ENCODE data around the gene PEPD.
"Not testable (repeated sequence)": the region's sequence is repeated elsewhere in the genome, so short reads cannot be mapped to it uniquely, and the experiment has no call there.

The PEPD gene

GRCh38 chr19:33521480-33522370 lies at the start of gene PEPD:
Gene PEPD (minus strand): TSS chr19:33521791. CDS start chr19:33521760, 31 bp downstream.
- Mint-ChIP-seq H3K27me3 (ENCODE audit: low read depth) (peaks cover 6% of the 10 kb centered on the region), H3K36me3 (ENCODE audit: low read depth) (no peaks in the 10 kb centered on the region), H3K27ac (peak within 1 kb of the TSS; percentile 28), H3K9me3 (no peaks in the 10 kb centered on the region), H3K4me1 (ENCODE audit: low read depth) (peaks cover 14% of the 10 kb centered on the region), H3K4me3 (peak within 1 kb of the TSS; percentile 78)

GRCh38 chr19:33569821-33570220 lies 48.2 kb upstream of the PEPD start:
- Mint-ChIP-seq H3K9me3 (peaks cover 10% of the 10 kb centered on the region), H3K4me3 (no peak overlapping the region), H3K4me1 (ENCODE audit: low read depth) (no peaks in the 10 kb centered on the region), H3K36me3 (ENCODE audit: low read depth) (no peaks in the 10 kb centered on the region), H3K27ac (no peak overlapping the region), H3K27me3 (ENCODE audit: low read depth) (peaks cover 11% of the 10 kb centered on the region)

- Mint-ChIP-seq H3K4me3 (no peak overlapping the region), H3K27ac (no peak overlapping the region), H3K36me3 (ENCODE audit: low read depth) (no peaks in the 10 kb centered on the region), H3K4me1 (ENCODE audit: low read depth) (no peaks in the 10 kb centered on the region), H3K9me3 (no peaks in the 10 kb centered on the region), H3K27me3 (ENCODE audit: low read depth) (peaks cover 11% of the 10 kb centered on the region)
These were observed 47.1 kb upstream of the PEPD start for GRCh38 chr19:33568706-33569105.

GRCh38 chr19:33564836-33565338 lies 43.3 kb upstream of the PEPD start:
- Mint-ChIP-seq H3K36me3 (ENCODE audit: low read depth) (no peaks in the 10 kb centered on the region), H3K27me3 (ENCODE audit: low read depth) (no peaks in the 10 kb centered on the region)

DNA sequence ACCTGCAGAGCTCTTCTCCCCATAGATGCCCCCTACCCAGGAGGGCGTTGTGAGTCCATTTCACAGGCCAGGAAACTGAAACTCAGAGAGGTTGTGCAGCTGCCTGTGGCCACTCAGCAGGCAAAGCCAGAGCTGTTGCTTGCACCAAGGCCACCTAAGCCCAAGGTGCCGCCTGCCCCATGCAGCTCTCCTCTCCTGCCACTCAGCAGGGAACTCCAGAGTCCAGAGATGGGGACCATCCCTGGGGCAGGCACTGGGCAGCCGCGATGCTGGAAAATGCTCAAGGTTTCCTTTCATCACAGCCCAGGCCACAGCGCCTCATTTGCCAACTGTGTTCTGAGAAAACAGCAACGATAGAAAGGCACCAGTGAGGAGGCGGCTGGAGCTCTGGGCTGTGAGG lies 41.0 kb upstream of the PEPD start:
- no peaks in the 10 kb centered on the region for H3K4me1 Mint-ChIP-seq (ENCODE audit: low read depth)
- no peaks in the 10 kb centered on the region for H3K27me3 Mint-ChIP-seq (ENCODE audit: low read depth)
- no peaks in the 10 kb centered on the region for H3K36me3 Mint-ChIP-seq (ENCODE audit: low read depth)
- no peak overlapping the region for H3K27ac Mint-ChIP-seq
- H3K9me3 Mint-ChIP-seq: no peaks in the 10 kb centered on the region
- H3K4me3 Mint-ChIP-seq: no peak overlapping the region

More at GRCh38 chr19:33564836-33565338, 43.3 kb upstream of the PEPD start:
- H3K4me3 Mint-ChIP-seq: no peak overlapping the region
- H3K27ac Mint-ChIP-seq: no peak overlapping the region
- no peaks in the 10 kb centered on the region for H3K9me3 Mint-ChIP-seq
- no peaks in the 10 kb centered on the region for H3K4me1 Mint-ChIP-seq (ENCODE audit: low read depth)

DNA sequence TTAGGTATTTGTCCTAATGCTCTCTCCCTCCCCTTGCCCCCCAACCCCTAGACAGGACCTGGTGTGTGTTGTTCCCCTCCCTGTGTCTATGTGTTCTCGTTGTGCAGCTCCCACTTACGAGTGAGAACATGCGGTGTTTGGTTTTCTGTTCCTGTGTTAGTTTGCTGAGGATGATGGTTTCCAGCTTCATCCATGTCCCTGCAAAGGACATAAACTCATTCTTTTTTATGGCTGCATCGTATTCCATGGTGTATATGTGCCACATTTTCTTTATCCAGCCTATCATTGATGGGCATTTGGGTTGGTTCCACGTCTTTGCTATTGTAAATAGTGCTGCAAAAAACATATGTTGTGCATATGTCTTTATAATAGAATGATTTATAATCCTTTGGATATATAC lies 40.1 kb upstream of the PEPD start:
- H3K27me3 Mint-ChIP-seq (ENCODE audit: low read depth); H3K4me1 Mint-ChIP-seq (ENCODE audit: low read depth); H3K9me3 Mint-ChIP-seq; H3K27ac Mint-ChIP-seq; H3K4me3 Mint-ChIP-seq; H3K36me3 Mint-ChIP-seq (ENCODE audit: low read depth): not testable (repeated sequence)

DNA sequence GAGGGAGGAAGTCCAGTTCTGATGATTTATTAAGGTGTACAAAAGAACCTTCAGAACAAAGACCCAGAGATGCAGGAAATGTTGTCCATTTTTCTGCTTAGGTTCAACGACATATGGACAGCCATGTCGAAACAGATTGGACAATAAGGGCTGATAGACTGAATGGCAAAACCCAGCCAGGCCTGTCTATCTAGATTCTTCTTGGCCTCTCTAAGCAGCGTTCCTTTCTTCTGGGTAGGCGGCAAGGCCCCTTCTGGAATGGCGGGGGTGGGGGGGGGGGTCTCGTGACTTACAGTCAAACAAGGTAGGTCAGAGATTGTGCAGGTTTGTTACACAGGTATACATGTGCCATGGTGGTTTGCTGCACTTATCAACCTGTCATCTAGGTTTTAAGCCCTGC lies 39.7 kb upstream of the PEPD start:
- Mint-ChIP-seq H3K27me3 (ENCODE audit: low read depth) (no peaks in the 10 kb centered on the region), H3K4me1 (ENCODE audit: low read depth) (no peaks in the 10 kb centered on the region)

GRCh38 chr19:33559996-33560395 lies 38.4 kb upstream of the PEPD start:
- Mint-ChIP-seq H3K27ac (no peak overlapping the region), H3K9me3 (no peaks in the 10 kb centered on the region), H3K27me3 (ENCODE audit: low read depth) (no peaks in the 10 kb centered on the region), H3K36me3 (ENCODE audit: low read depth) (no peaks in the 10 kb centered on the region), H3K4me3 (no peak overlapping the region), H3K4me1 (ENCODE audit: low read depth) (no peaks in the 10 kb centered on the region)

More for the DNA sequence above, 39.7 kb upstream of the PEPD start:
- Mint-ChIP-seq H3K27ac (no peak overlapping the region), H3K36me3 (ENCODE audit: low read depth) (no peaks in the 10 kb centered on the region), H3K4me3 (no peak overlapping the region), H3K9me3 (no peaks in the 10 kb centered on the region)

DNA sequence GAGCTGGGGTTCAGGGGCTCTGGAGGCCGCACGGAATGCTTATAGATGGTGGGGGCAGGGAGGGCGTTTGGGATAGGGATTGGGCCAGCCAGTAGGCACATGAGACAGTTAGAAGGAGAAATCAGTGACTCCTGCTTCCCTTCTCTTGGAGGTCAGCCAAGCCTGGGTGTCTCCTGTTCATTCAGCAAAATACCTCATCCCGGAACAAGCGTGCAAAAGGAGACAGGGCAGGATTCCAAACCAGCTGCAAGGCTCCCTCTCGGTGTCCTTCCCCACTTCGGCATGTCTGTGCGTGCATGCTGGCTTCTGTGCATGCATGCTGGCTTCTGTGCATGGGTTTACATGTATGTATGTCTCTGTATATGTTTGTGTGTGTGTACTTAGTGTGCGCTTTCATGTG lies 37.3 kb upstream of the PEPD start:
- no peak overlapping the region for H3K27ac Mint-ChIP-seq
- H3K4me3 Mint-ChIP-seq: no peak overlapping the region
- H3K4me1 Mint-ChIP-seq (ENCODE audit: low read depth): no peaks in the 10 kb centered on the region
- no peaks in the 10 kb centered on the region for H3K9me3 Mint-ChIP-seq
- no peaks in the 10 kb centered on the region for H3K27me3 Mint-ChIP-seq (ENCODE audit: low read depth)
- no peaks in the 10 kb centered on the region for H3K36me3 Mint-ChIP-seq (ENCODE audit: low read depth)

DNA sequence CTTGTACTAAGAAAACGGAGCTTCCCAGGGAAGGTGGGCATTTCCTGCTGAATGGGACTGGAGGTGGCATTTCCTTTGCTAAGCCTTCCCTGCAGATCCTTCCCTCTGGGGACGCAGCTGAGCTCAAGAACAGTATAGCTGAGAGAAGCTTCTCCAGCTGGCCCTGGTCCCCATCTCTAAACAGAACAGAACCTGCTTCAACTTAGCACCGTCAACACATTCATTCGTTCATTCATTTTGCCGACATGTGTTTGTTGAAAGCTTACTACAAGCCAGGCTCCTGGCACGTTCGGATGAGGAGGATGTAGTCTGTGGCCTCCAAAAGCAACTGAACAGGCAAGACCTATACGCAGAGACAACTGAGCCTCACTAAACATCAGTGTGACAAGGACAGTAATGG lies 36.6 kb upstream of the PEPD start:
- Mint-ChIP-seq H3K27me3 (ENCODE audit: low read depth) (no peaks in the 10 kb centered on the region), H3K4me1 (ENCODE audit: low read depth) (no peaks in the 10 kb centered on the region), H3K9me3 (no peaks in the 10 kb centered on the region)

DNA sequence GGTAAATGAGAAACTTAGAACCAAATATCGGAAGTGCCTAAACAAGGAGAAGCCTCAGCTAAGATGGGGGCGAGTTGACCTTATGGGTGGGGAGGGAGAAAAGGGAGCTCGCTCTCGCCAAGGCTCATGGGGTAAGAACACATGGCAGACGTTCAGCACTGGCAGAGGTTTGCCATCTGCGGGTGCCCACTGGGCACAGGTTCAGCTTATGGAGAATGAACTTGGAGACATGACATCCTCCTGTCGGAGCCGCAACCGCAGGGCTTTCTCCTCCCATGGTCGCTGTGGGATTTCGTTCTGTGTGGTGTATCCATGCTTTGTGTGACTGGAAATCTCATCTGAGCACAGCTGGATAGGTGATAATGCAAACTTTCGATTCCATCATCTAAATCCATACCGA lies 36.1 kb upstream of the PEPD start:
- Mint-ChIP-seq H3K36me3 (ENCODE audit: low read depth) (no peaks in the 10 kb centered on the region), H3K27ac (no peak overlapping the region), H3K9me3 (no peaks in the 10 kb centered on the region), H3K4me3 (no peak overlapping the region), H3K27me3 (ENCODE audit: low read depth) (no peaks in the 10 kb centered on the region), H3K4me1 (ENCODE audit: low read depth) (no peaks in the 10 kb centered on the region)

More for the DNA sequence above, 36.6 kb upstream of the PEPD start:
- H3K36me3 Mint-ChIP-seq (ENCODE audit: low read depth): no peaks in the 10 kb centered on the region
- H3K4me3 Mint-ChIP-seq: no peak overlapping the region
- H3K27ac Mint-ChIP-seq: no peak overlapping the region

- Mint-ChIP-seq H3K9me3 (no peaks in the 10 kb centered on the region), H3K27me3 (ENCODE audit: low read depth) (no peaks in the 10 kb centered on the region), H3K36me3 (ENCODE audit: low read depth) (no peaks in the 10 kb centered on the region), H3K4me1 (ENCODE audit: low read depth) (no peaks in the 10 kb centered on the region), H3K4me3 (no peak overlapping the region), H3K27ac (no peak overlapping the region)
These were observed 35.6 kb upstream of the PEPD start for GRCh38 chr19:33557196-33557595.

DNA sequence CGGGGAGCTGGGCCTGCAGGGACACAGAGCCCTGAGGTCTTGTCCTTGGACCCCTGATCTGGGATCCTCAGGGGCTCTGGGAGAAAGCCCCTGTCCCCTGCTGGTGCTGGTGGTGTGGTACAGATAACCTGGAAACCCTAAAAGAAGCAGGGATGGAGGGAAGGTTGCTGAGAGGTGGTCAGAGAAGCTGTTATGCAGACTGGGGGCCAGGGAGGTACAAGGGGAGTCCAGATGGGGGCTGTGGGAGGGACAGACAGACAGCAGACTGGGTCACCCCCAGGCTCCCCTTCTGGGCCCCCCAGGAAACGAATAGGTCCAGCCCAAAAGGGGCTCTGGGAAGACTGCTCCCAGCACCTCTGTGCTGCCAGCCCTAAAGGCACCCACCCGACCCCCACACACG lies 34.7 kb upstream of the PEPD start:
- Mint-ChIP-seq H3K9me3 (no peaks in the 10 kb centered on the region), H3K36me3 (ENCODE audit: low read depth) (no peaks in the 10 kb centered on the region), H3K4me1 (ENCODE audit: low read depth) (no peaks in the 10 kb centered on the region), H3K4me3 (no peak overlapping the region), H3K27ac (no peak overlapping the region), H3K27me3 (ENCODE audit: low read depth) (no peaks in the 10 kb centered on the region)

- H3K9me3 Mint-ChIP-seq; H3K36me3 Mint-ChIP-seq (ENCODE audit: low read depth); H3K27me3 Mint-ChIP-seq (ENCODE audit: low read depth); H3K4me1 Mint-ChIP-seq (ENCODE audit: low read depth); H3K4me3 Mint-ChIP-seq; H3K27ac Mint-ChIP-seq: not testable (repeated sequence)
These were observed 34.1 kb upstream of the PEPD start for GRCh38 chr19:33555726-33556125.

GRCh38 chr19:33554821-33555220 lies 33.2 kb upstream of the PEPD start:
- Mint-ChIP-seq H3K9me3 (no peaks in the 10 kb centered on the region), H3K4me1 (ENCODE audit: low read depth) (no peaks in the 10 kb centered on the region), H3K27ac (no peak overlapping the region), H3K27me3 (ENCODE audit: low read depth) (no peaks in the 10 kb centered on the region), H3K36me3 (ENCODE audit: low read depth) (no peaks in the 10 kb centered on the region), H3K4me3 (no peak overlapping the region)

Data from T-helper 1 cell treated with Interleukin-12 subunit alpha and Interleukin-12 subunit beta and Interleukin-4 antibody, amounts not matched to agents 30 μg/mL and 1 μg/mL, for 36 hours (primary cell).